ENCODE measurements around the gene GNAL.

- TF ChIP-seq CTCF (IDR thresholded peaks at IDR 0.05; ENCODE audit: insufficient read depth, low read length, poor library complexity, severe bottlenecking) (no peak), EZH2phosphoT487 (conservative IDR thresholded peaks at IDR 0.05; ENCODE audit: low read length) (no peak)
These were observed 132.1 kb downstream of the GNAL start for GRCh38 chr18:11821208-11821607.
